ENCODE data around the gene WWOX.
A peak's percentile ranks its signal among the peaks of the same experiment; 100 is the strongest.

- TF ChIP-seq EZH2 (IDR thresholded peaks at IDR 0.05; ENCODE audit: borderline replicate concordance, low read depth, low read length, severe bottlenecking), result no peak
- TF ChIP-seq CTCF (IDR thresholded peaks at IDR 0.05; ENCODE audit: extremely low read depth in 1 of 2, insufficient read depth in 1 of 2, low read depth in 1 of 2, low read length in 2 of 2), result peak in 1 of 2 donors; percentile 87
- TF ChIP-seq POLR2AphosphoS5 (IDR thresholded peaks at IDR 0.05; ENCODE audit: insufficient read depth, low read depth, low read length), result no peak
- no peak for TF ChIP-seq MAX (IDR thresholded peaks at IDR 0.05; ENCODE audit: insufficient read depth, insufficient read length)
- TF ChIP-seq POLR2A (IDR thresholded peaks at IDR 0.05; ENCODE audit: low read depth, low read length), result no peak
- TF ChIP-seq JUN (IDR thresholded peaks at IDR 0.05; ENCODE audit: borderline replicate concordance, insufficient read depth, insufficient read length, low read depth), result no peak
- no peak for TF ChIP-seq MYC (IDR thresholded peaks at IDR 0.05; ENCODE audit: low read depth, low read length)
Measured at GRCh38 chr16:78100112-78100467, 636 bp downstream of the WWOX start.
